ENCODE data around the gene GTF3C1. TPM values are rescaled to one million over a fixed set of nuclear protein-coding genes. Genes with fewer than 3 reads are reported as not detected.
A peak's percentile ranks its signal among the peaks of the same experiment; 100 is the strongest.

Gene GTF3C1
- total RNA-seq = 66.5 and 69.9 TPM in 2 replicates

GRCh38 chr16:27549746-27550581 lies at the start of gene GTF3C1, which contains the start of gene KATNIP:
TSS of gene GTF3C1 (minus strand) at chr16:27549913. CDS start at chr16:27549890, 23 bp downstream.
TSS of gene KATNIP (plus strand) at chr16:27550144. CDS start at chr16:27550171, 27 bp downstream.
- no peaks in the 10 kb centered on the region for H3K27me3 Mint-ChIP-seq (ENCODE audit: insufficient read depth)
- peaks cover 15% of the 10 kb centered on the region for H3K36me3 Mint-ChIP-seq (ENCODE audit: low read depth)
- DNase-seq (ENCODE audit: low spot score) = peak; percentile 100
- H3K27ac Mint-ChIP-seq = peak within 1 kb of the TSS; percentile 90
- peak within 1 kb of the TSS; percentile 99 for H3K4me3 Mint-ChIP-seq
- intact Hi-C loops (cut with micrococcal nuclease) = loop anchor here (2.0 kb wide), 1 partner anchor 29 kb away; no protein-coding TSS in a partner anchor
- H3K9me3 Mint-ChIP-seq = no peaks in the 10 kb centered on the region
- peaks cover 41% of the 10 kb centered on the region for H3K4me1 Mint-ChIP-seq (ENCODE audit: low read depth)

GRCh38 chr16:27598931-27599565 lies 49.3 kb upstream of the GTF3C1 start:
- Mint-ChIP-seq H3K4me1 (ENCODE audit: low read depth) (no peaks in the 10 kb centered on the region), H3K27me3 (ENCODE audit: insufficient read depth) (no peaks in the 10 kb centered on the region), H3K27ac (no peak overlapping the region), H3K36me3 (ENCODE audit: low read depth) (no peaks in the 10 kb centered on the region), H3K9me3 (no peaks in the 10 kb centered on the region), H3K4me3 (no peak overlapping the region)
- DNase-seq (ENCODE audit: low spot score) = no peak
- intact Hi-C loops (cut with micrococcal nuclease) = no loop called here

- no peaks in the 10 kb centered on the region for H3K4me1 Mint-ChIP-seq (ENCODE audit: low read depth)
- intact Hi-C loops (cut with micrococcal nuclease) = no loop called here
- H3K36me3 Mint-ChIP-seq (ENCODE audit: low read depth) = no peaks in the 10 kb centered on the region
- no peaks in the 10 kb centered on the region for H3K9me3 Mint-ChIP-seq
- no peak overlapping the region for H3K4me3 Mint-ChIP-seq
- DNase-seq (ENCODE audit: low spot score) = no peak
- no peak overlapping the region for H3K27ac Mint-ChIP-seq
- H3K27me3 Mint-ChIP-seq (ENCODE audit: insufficient read depth) = no peaks in the 10 kb centered on the region
These were observed 48.5 kb upstream of the GTF3C1 start for GRCh38 chr16:27598220-27598619.

- Mint-ChIP-seq H3K27ac (no peak overlapping the region), H3K4me3 (no peak overlapping the region), H3K9me3 (no peaks in the 10 kb centered on the region), H3K4me1 (ENCODE audit: low read depth) (no peaks in the 10 kb centered on the region), H3K36me3 (ENCODE audit: low read depth) (no peaks in the 10 kb centered on the region), H3K27me3 (ENCODE audit: insufficient read depth) (no peaks in the 10 kb centered on the region)
- DNase-seq (ENCODE audit: low spot score) = no peak
- intact Hi-C loops (cut with micrococcal nuclease) = no loop called here
These were observed 47.6 kb upstream of the GTF3C1 start for GRCh38 chr16:27597361-27597760.

- H3K9me3 Mint-ChIP-seq = no peaks in the 10 kb centered on the region
- no peak for DNase-seq (ENCODE audit: low spot score)
- no peaks in the 10 kb centered on the region for H3K4me1 Mint-ChIP-seq (ENCODE audit: low read depth)
- peaks cover 2% of the 10 kb centered on the region for H3K36me3 Mint-ChIP-seq (ENCODE audit: low read depth)
- intact Hi-C loops (cut with micrococcal nuclease) = no loop called here
- H3K4me3 Mint-ChIP-seq = no peak overlapping the region
- H3K27me3 Mint-ChIP-seq (ENCODE audit: insufficient read depth) = no peaks in the 10 kb centered on the region
- H3K27ac Mint-ChIP-seq = no peak overlapping the region
These were observed 46.7 kb upstream of the GTF3C1 start for GRCh38 chr16:27596411-27596810.

GRCh38 chr16:27595993-27596392 lies 46.3 kb upstream of the GTF3C1 start:
- H3K9me3 Mint-ChIP-seq = no peaks in the 10 kb centered on the region
- H3K4me1 Mint-ChIP-seq (ENCODE audit: low read depth) = no peaks in the 10 kb centered on the region
- DNase-seq (ENCODE audit: low spot score) = no peak
- no peak overlapping the region for H3K4me3 Mint-ChIP-seq
- no peak overlapping the region for H3K27ac Mint-ChIP-seq
- no peaks in the 10 kb centered on the region for H3K27me3 Mint-ChIP-seq (ENCODE audit: insufficient read depth)
- H3K36me3 Mint-ChIP-seq (ENCODE audit: low read depth) = peaks cover 2% of the 10 kb centered on the region
- intact Hi-C loops (cut with micrococcal nuclease) = no loop called here

- no peaks in the 10 kb centered on the region for H3K9me3 Mint-ChIP-seq
- no peak overlapping the region for H3K4me3 Mint-ChIP-seq
- H3K4me1 Mint-ChIP-seq (ENCODE audit: low read depth) = no peaks in the 10 kb centered on the region
- H3K27ac Mint-ChIP-seq = no peak overlapping the region
- DNase-seq (ENCODE audit: low spot score) = no peak
- intact Hi-C loops (cut with micrococcal nuclease) = no loop called here
- peaks cover 2% of the 10 kb centered on the region for H3K36me3 Mint-ChIP-seq (ENCODE audit: low read depth)
- H3K27me3 Mint-ChIP-seq (ENCODE audit: insufficient read depth) = no peaks in the 10 kb centered on the region
These were observed 45.8 kb upstream of the GTF3C1 start for GRCh38 chr16:27595475-27595874.

- Mint-ChIP-seq H3K27ac (no peak overlapping the region), H3K36me3 (ENCODE audit: low read depth) (peaks cover 2% of the 10 kb centered on the region), H3K4me3 (no peak overlapping the region), H3K27me3 (ENCODE audit: insufficient read depth) (no peaks in the 10 kb centered on the region), H3K4me1 (ENCODE audit: low read depth) (no peaks in the 10 kb centered on the region), H3K9me3 (no peaks in the 10 kb centered on the region)
- intact Hi-C loops (cut with micrococcal nuclease) = no loop called here
- DNase-seq (ENCODE audit: low spot score) = no peak
These were observed 42.1 kb upstream of the GTF3C1 start for GRCh38 chr16:27591837-27592236.

- no peak for DNase-seq (ENCODE audit: low spot score)
- no peak overlapping the region for H3K27ac Mint-ChIP-seq
- no peaks in the 10 kb centered on the region for H3K9me3 Mint-ChIP-seq
These were observed 38.3 kb upstream of the GTF3C1 start for GRCh38 chr16:27588057-27588456.

GRCh38 chr16:27586711-27587110 lies 37.0 kb upstream of the GTF3C1 start:
- no peaks in the 10 kb centered on the region for H3K4me1 Mint-ChIP-seq (ENCODE audit: low read depth)
- intact Hi-C loops (cut with micrococcal nuclease) = no loop called here
- no peaks in the 10 kb centered on the region for H3K36me3 Mint-ChIP-seq (ENCODE audit: low read depth)
- no peaks in the 10 kb centered on the region for H3K27me3 Mint-ChIP-seq (ENCODE audit: insufficient read depth)
- no peak for DNase-seq (ENCODE audit: low spot score)
- H3K4me3 Mint-ChIP-seq = no peak overlapping the region
- H3K27ac Mint-ChIP-seq = no peak overlapping the region
- H3K9me3 Mint-ChIP-seq = no peaks in the 10 kb centered on the region

More at GRCh38 chr16:27588057-27588456, 38.3 kb upstream of the GTF3C1 start:
- Mint-ChIP-seq H3K4me1 (ENCODE audit: low read depth) (no peaks in the 10 kb centered on the region), H3K27me3 (ENCODE audit: insufficient read depth) (no peaks in the 10 kb centered on the region), H3K4me3 (no peak overlapping the region), H3K36me3 (ENCODE audit: low read depth) (peaks cover 2% of the 10 kb centered on the region)
- intact Hi-C loops (cut with micrococcal nuclease) = no loop called here

- intact Hi-C loops (cut with micrococcal nuclease) = no loop called here
- Mint-ChIP-seq H3K36me3 (ENCODE audit: low read depth) (no peaks in the 10 kb centered on the region), H3K4me3 (no peak overlapping the region), H3K27me3 (ENCODE audit: insufficient read depth) (no peaks in the 10 kb centered on the region), H3K27ac (no peak overlapping the region), H3K4me1 (ENCODE audit: low read depth) (peaks cover under 1% of the 10 kb centered on the region), H3K9me3 (no peaks in the 10 kb centered on the region)
- no peak for DNase-seq (ENCODE audit: low spot score)
These were observed 35.5 kb upstream of the GTF3C1 start for GRCh38 chr16:27585200-27585599.

- intact Hi-C loops (cut with micrococcal nuclease) = no loop called here
- H3K9me3 Mint-ChIP-seq = no peaks in the 10 kb centered on the region
- no peak overlapping the region for H3K27ac Mint-ChIP-seq
- no peaks in the 10 kb centered on the region for H3K27me3 Mint-ChIP-seq (ENCODE audit: insufficient read depth)
- peaks cover 16% of the 10 kb centered on the region for H3K4me1 Mint-ChIP-seq (ENCODE audit: low read depth)
- no peaks in the 10 kb centered on the region for H3K36me3 Mint-ChIP-seq (ENCODE audit: low read depth)
- DNase-seq (ENCODE audit: low spot score) = no peak
- no peak overlapping the region for H3K4me3 Mint-ChIP-seq
These were observed 33.9 kb upstream of the GTF3C1 start for GRCh38 chr16:27583634-27584033.

- H3K4me1 Mint-ChIP-seq (ENCODE audit: low read depth) = peaks cover 23% of the 10 kb centered on the region
- no peak overlapping the region for H3K27ac Mint-ChIP-seq
- H3K27me3 Mint-ChIP-seq (ENCODE audit: insufficient read depth) = no peaks in the 10 kb centered on the region
- no peak overlapping the region for H3K4me3 Mint-ChIP-seq
- no peaks in the 10 kb centered on the region for H3K36me3 Mint-ChIP-seq (ENCODE audit: low read depth)
- no peak for DNase-seq (ENCODE audit: low spot score)
- intact Hi-C loops (cut with micrococcal nuclease) = no loop called here
- H3K9me3 Mint-ChIP-seq = no peaks in the 10 kb centered on the region
These were observed 33.2 kb upstream of the GTF3C1 start for GRCh38 chr16:27582883-27583282.
